ENCODE results near the gene CAB39.
"Not testable (repeated sequence)": the region's sequence is repeated elsewhere in the genome, so short reads cannot be mapped to it uniquely, and the experiment has no call there.

The CAB39 gene

GRCh38 chr2:230684270-230685168, 28.1 kb upstream of the CAB39 start:
- DNase-seq = no peak

DNA sequence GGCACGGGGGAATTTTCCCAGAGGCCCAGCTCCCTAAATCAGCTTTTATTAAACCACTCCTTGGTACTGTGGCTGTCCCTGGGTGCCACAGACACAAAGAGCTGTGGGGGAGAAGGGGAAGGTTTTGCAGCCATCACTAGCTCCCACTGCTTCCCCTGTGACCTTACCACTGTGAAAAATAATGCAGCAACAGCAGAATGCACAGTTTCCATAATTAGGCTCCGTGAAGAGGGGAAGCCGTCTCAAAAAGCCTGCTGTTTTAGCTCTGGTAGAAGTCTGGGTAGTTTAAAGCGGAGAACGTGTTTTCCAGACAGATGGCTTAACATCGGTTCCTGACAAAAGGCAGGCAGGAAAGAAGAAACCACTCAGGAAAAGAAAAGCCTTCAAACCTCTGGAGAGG, 27.5 kb upstream of the CAB39 start:
- no peak for DNase-seq

GRCh38 chr2:230687498-230687897, 25.1 kb upstream of the CAB39 start:
- DNase-seq = no peak

GRCh38 chr2:230688490-230688889, 24.2 kb upstream of the CAB39 start:
- DNase-seq = no peak

DNA sequence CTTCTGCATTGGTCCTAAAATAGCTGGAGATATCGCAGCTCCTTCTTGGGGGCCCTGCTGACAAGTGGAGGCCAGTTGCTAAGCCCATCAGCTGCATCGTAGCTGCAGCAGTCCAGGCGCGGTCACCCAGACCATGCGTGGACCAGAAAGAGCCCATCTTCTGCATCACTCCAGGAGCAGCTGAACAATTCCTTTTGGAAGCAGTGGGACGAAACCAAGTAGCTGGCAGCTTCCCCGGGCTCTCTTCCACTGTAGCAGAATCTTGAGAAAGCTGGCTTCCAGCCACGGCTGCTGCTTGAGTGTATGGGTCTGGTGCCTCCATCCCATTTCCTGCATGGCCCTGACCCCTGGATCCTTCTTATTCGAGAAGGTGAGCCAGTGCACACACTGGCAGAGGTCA, 22.2 kb upstream of the CAB39 start:
- DNase-seq = no peak

- DNase-seq = no peak
Measured at GRCh38 chr2:230691005-230691647, 21.5 kb upstream of the CAB39 start.

GRCh38 chr2:230692760-230693159, 19.9 kb upstream of the CAB39 start:
- no peak for DNase-seq

GRCh38 chr2:230693411-230693810, 19.2 kb upstream of the CAB39 start:
- DNase-seq = no peak

GRCh38 chr2:230694241-230694640, 18.4 kb upstream of the CAB39 start:
- DNase-seq = no peak

DNA sequence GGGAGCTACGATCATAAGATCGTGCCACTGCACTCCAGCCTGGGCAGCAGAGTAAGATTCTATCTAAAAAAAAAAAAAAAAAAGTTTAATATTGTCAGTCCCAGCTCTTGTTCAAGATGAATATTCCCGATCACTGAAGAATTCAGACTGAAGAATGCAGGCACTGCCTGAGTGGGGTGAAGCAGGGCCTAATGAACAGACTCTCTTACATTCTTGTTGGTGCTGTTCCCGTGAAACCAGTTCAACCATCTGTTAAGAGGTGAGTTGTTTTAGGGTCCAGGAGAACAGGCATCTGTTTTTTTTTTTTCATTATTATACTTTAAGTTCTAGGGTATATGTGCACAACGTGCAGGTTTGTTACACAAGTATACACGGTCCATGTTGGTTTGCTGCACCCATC, 17.1 kb upstream of the CAB39 start:
- DNase-seq = no peak

GRCh38 chr2:230696670-230697069, 16.0 kb upstream of the CAB39 start:
- DNase-seq = no peak

GRCh38 chr2:230697676-230698075, 15.0 kb upstream of the CAB39 start:
- no peak for DNase-seq

DNA sequence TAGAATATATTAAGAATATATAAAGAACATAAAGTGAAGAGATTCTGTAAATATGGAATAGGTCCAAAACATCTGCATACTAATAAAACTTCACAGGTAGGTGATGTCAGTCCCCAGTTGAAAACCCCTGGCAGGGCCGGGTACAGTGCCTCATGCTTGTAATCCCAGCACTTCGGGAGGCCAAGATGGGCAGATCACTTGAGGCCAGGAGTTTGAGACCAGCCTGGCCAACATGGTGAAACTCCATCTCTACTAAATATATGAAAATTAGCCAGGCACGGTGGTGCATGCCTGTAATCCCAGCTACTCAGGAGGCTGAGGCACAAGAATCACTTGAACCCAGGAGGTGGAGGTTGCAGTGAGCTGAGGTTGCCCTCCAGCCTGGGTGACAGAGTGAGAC, 13.9 kb upstream of the CAB39 start:
- DNase-seq = not testable (repeated sequence)

GRCh38 chr2:230700447-230700846, 12.2 kb upstream of the CAB39 start:
- DNase-seq = no peak

DNA sequence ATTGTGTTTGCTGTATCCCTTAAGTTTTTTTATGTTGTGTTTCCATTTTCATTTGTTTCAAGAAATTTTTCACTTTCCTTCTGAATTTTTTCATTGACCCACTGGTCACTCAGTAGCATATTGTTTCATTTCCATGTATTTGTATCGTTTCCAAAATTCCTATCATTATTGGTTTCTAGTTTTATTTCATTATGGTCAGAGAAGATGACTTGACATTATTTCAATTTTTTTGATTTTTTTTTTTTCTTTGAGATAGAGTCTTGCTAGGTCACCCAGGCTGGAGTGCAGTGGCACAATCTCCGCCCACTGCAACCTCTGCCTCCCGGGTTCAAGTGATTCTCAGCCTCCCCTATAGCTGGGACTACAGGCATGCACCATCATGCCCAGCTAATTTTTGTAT, 11.3 kb upstream of the CAB39 start:
- DNase-seq = no peak

DNA sequence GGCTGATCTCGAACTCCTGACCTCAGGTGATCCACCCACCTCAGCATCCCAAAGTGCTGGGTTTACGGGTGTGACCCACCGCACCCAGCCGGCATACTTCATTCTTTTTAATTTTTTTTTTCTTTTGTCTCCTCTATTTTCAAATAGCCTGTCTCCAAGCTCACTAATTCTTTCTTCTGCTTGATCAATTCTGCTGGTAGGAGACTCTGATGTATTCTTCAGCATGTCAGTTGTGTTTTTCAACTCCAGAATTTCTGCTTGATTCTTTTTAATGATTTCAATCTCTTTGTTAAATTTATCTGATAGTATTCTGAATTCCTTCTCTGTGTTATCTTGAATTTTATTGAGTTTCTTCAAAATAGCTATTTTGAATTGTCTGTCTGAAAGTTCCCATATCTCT, 10.2 kb upstream of the CAB39 start:
- not testable (repeated sequence) for DNase-seq

DNA sequence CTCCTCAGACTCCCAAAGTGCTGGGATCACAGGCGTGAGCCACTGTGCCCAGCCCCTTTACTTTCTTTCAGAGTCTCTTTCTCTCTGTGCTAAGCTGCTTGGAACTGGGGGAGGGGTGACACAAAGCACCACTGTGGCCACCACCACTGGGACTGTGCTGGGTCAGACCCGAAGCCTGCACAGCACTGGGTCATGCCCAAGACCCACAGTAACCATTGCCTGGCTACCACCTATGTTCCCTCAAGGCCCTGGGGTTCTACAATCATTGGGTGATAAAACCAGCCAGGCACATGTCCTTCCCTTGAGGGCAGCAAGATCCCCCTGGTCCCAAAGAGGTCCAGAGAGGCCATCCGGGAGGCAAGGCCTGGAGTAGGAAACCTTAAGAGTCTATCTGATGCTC, 9.1 kb upstream of the CAB39 start:
- DNase-seq = no peak

- DNase-seq = no peak
Measured at GRCh38 chr2:230706053-230706521, 6.6 kb upstream of the CAB39 start.

- DNase-seq = no peak
Measured at GRCh38 chr2:230706966-230707365, 5.7 kb upstream of the CAB39 start.

DNA sequence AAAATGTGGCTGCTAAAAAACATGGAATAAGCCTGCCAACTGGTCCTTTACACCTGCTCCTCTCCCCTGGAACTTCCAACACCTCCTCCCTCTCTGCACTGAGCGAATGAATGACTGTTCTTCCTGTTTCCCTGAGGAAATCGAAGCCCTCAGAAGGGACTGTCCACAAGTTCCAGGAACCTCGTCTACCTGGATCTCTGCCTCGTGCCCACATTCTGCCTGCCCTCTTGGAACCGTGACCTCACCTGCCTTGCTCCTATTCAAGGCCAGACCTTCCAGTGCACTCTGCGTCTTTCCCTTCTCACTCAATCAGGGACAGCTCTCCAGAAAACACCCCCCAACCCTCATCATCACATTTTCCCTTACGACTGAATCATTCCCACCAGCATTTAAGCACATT, 4.4 kb upstream of the CAB39 start:
- no peak for DNase-seq

- DNase-seq = no peak
Measured at GRCh38 chr2:230711224-230711623, 1.4 kb upstream of the CAB39 start.

DNA sequence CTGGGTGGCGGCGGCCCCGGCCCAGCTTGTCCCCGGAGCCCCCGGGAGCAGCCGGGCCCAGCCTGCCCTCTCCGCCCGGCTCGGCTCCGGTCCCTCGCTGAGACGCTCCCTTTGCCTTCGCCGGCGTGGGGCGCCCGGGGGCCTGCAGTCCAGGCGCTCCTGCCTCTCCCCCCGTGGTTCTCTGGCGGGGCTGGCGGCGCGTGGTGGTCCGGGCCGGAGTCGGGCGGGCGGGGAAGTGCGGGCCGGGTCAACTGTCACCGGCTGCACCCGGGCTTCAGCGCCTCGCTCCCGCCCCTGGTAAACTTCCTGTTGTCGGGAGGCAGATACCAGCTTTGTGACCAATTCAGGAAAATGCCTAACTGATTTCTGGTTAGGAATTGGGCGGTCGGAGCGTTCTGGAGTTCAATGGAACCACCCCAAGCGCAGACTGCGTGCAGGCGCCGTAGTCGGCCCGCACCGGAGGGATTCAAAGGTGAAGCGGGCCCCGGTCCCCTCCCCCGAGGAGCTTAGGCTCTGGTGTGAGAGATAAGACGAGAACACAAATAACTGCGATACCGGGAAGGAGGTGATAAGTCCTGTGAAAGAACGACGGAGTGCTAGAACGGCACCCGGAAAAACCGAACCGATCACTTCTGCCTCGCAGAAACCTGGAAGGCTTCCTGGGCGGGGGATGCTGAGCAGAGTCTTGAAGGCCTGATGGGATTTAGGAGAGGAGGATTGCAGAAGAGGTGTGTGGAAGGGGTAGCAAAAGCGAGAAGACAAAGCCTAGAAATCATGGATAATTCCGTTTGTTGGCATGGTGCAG, 891 bp downstream of the CAB39 start:
- DNase-seq = no peak

DNA sequence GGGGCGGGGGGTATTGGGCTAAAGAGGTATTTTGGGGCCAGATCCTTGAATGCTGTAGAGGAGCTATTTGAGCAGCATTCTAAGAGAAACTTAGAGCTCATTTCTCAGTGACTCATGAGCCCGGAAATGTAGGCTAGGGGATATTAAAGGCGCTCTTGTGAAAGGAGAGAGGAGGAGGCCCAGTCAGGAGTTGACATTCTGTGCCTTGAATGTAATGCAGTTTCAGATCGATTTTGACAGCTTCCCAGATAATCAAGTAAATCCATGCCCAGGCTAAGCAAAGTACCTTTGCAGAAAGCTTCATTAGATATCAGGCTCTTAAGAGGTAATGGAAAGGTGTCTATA, 1.5 kb downstream of the CAB39 start:
- no peak for DNase-seq

GRCh38 chr2:230715201-230715600, 2.6 kb downstream of the CAB39 start:
- DNase-seq = no peak
